Endodermal cell (in vitro differentiated cells): ENCODE measurements around the gene GALK2. TPM values are rescaled to one million over a fixed set of nuclear protein-coding genes. Genes with fewer than 3 reads are reported as not detected.
A peak's percentile ranks its signal among the peaks of the same experiment; 100 is the strongest.

Experiments used
- DNase-seq: peaks from one replicate; pipeline ENCODE4 v3.0.0-alpha.2; 2017
- H3K27ac ChIP-seq: 2 replicates; pipeline ENCODE4 v1.5.1; 2013; ENCODE audit warnings: mild to moderate bottlenecking, low read depth, low read length, moderate library complexity
- H3K27me3 ChIP-seq: 2 replicates; pipeline ENCODE4 v1.6.1; 2013; ENCODE audit warnings: mild to moderate bottlenecking, low read length, moderate library complexity; ENCODE audit not compliant: insufficient read depth, control insufficient read depth, poor library complexity, severe bottlenecking
- H3K36me3 ChIP-seq: 2 replicates; pipeline ENCODE4 v1.7.0; 2013; ENCODE audit warnings: mild to moderate bottlenecking, low read length, moderate library complexity; ENCODE audit not compliant: control insufficient read depth, insufficient read depth
- H3K4me1 ChIP-seq: one replicate; pipeline ENCODE4 v1.7.0; 2013; ENCODE audit warnings: low read length; ENCODE audit not compliant: control insufficient read depth, insufficient read depth
- H3K4me3 ChIP-seq: 2 replicates; pipeline ENCODE4 v1.5.1; 2013; ENCODE audit warnings: mild to moderate bottlenecking, low read length, moderate library complexity
- H3K9ac ChIP-seq: 2 replicates; pipeline ENCODE4 v1.6.1; 2013; ENCODE audit warnings: mild to moderate bottlenecking, low read length, moderate library complexity; ENCODE audit not compliant: poor library complexity, severe bottlenecking; ENCODE audit errors: extremely low read depth
- H3K9me3 ChIP-seq: 2 replicates; pipeline ENCODE4 v1.6.1; 2013; ENCODE audit warnings: mild to moderate bottlenecking, low read length, moderate library complexity; ENCODE audit not compliant: control insufficient read depth
- H3K27ac Mint-ChIP-seq: 2 replicates; pipeline ENCODE4 v1.8.0; 2020; ENCODE audit warnings: mixed read lengths
- H3K27me3 Mint-ChIP-seq: 2 replicates; pipeline ENCODE4 v1.8.0; 2021; ENCODE audit warnings: mild to moderate bottlenecking, mixed read lengths; ENCODE audit not compliant: insufficient read depth
- H3K36me3 Mint-ChIP-seq: 2 replicates; pipeline ENCODE4 v1.8.0; 2020; ENCODE audit warnings: low read depth, mixed read lengths
- H3K4me1 Mint-ChIP-seq: 2 replicates; pipeline ENCODE4 v1.8.0; 2020; ENCODE audit warnings: mixed read lengths
- H3K4me3 Mint-ChIP-seq: 2 replicates; pipeline ENCODE4 v1.8.0; 2020; ENCODE audit warnings: mild to moderate bottlenecking, moderate library complexity, mixed read lengths
- H3K9me3 Mint-ChIP-seq: 2 replicates; pipeline ENCODE4 v1.8.0; 2020; ENCODE audit warnings: mild to moderate bottlenecking, mixed read lengths
- WGBS, 2 experiments: methylation state at CpG; one replicate each; pipeline versions ENCODE4 v1.1.5 to v1.1.7; 2013; ENCODE audit warnings: missing lambda C conversion rate in 2 of 2, mixed read lengths in 1 of 2; ENCODE audit not compliant: insufficient coverage in 1 of 2, insufficient read length in 1 of 2; 5-methylcytosine and 5-hydroxymethylcytosine counted together
- total RNA-seq, 2 donors: library from RNA; stranded (reverse); fragmentation: NEBNext Ultra II Directional in 1 of 2; extraction: Animal tissue kit (Norgen Biotek cat#: 25700) in 1 of 2; gene quantifications; 2 replicates in 1 of 2; 3 replicates in 1 of 2; pipeline ENCODE4 v1.2.1, GENCODE V29; 2021
- TF ChIP-seq, protein P1 (sequence below): fragments of 200-600 bp; sonication (generic); conservative IDR thresholded peaks from 2 replicates; pipeline ENCODE4 v1.5.0; 2021; ENCODE audit warnings: antibody characterized with exemption, mild to moderate bottlenecking

GALK2 gene
- total RNA-seq, 2 donors from 2014 or later = 13.4 to 19.1 TPM

DNA sequence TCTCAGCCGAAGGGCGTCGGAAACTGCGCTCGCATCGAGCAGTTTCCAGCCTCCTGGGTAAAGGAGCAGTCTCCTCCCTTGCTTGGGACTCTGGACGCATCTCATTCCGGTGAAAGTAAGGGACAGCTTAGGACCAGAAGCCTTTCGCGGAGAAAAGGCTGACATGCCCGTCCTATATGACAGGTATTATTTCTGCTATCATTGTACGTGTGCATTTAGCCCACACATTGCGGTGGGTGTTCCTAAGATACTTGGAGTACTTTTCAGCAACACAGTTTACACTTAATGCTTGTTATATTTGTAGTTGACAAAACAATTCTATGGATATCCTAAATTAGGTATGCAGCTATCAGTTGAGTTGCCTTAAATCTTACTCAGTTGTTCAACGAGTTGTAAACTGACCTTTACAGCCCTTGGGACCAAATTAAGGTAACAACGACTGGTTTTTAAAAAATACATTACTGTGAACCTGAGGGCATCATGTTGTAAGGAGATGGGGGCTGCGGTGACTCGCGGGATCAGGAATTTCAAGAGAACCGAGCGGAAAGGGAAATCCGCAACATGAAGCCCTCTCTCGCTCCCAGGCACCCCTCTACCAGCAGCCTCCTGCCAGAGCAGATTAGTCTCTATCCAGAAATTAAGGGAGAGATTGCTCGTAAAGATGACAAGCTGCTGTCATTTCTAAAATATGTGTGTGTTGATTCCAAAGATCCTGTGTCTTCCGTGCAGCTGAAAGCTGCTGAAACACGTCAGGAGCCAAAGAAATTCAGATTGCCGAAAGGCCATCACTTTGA, 14.0 kb upstream of the GALK2 start:
- H3K36me3 ChIP-seq = no peaks in the 10 kb centered on the region
- peak overlapping the region; percentile 4 for H3K27ac ChIP-seq
- peak overlapping the region; percentile 99 for H3K4me3 ChIP-seq
- WGBS, 2 experiments = 3 to 6% methylated on average over 17 to 26 of the region's 26 CpGs
- Mint-ChIP-seq H3K36me3 (no peaks in the 10 kb centered on the region), H3K27ac (peak overlapping the region; percentile 98), H3K4me1 (peaks cover 14% of the 10 kb centered on the region), H3K27me3 (no peaks in the 10 kb centered on the region), H3K9me3 (no peaks in the 10 kb centered on the region), H3K4me3 (peak overlapping the region; percentile 99)
- H3K9me3 ChIP-seq = no peaks in the 10 kb centered on the region
- TF ChIP-seq, protein P1, sequence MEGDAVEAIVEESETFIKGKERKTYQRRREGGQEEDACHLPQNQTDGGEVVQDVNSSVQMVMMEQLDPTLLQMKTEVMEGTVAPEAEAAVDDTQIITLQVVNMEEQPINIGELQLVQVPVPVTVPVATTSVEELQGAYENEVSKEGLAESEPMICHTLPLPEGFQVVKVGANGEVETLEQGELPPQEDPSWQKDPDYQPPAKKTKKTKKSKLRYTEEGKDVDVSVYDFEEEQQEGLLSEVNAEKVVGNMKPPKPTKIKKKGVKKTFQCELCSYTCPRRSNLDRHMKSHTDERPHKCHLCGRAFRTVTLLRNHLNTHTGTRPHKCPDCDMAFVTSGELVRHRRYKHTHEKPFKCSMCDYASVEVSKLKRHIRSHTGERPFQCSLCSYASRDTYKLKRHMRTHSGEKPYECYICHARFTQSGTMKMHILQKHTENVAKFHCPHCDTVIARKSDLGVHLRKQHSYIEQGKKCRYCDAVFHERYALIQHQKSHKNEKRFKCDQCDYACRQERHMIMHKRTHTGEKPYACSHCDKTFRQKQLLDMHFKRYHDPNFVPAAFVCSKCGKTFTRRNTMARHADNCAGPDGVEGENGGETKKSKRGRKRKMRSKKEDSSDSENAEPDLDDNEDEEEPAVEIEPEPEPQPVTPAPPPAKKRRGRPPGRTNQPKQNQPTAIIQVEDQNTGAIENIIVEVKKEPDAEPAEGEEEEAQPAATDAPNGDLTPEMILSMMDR = no peak
- DNase-seq = peak; percentile 53
- H3K9ac ChIP-seq = peak overlapping the region; percentile 53
- no peaks in the 10 kb centered on the region for H3K4me1 ChIP-seq
- H3K27me3 ChIP-seq = no peaks in the 10 kb centered on the region

DNA sequence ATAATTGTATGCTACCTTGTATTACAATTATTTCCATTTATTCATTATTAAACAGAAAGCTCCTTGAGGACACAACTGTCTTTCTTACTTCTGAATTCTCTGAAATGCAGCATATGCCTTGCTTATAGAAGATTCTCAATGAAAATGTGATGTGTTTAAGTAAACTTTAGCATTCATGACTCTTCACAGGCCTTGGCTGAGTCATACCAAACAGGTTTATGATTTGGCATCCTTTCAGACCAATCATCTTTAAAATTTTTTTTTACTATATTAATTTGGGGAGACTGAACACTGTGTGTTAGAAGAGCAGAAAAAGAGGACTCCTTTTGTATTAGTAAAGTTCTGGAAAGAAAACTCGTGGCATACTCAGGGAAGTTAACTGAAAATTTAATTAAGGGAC, 6.4 kb upstream of the GALK2 start:
- no peak overlapping the region for H3K4me3 Mint-ChIP-seq

DNA sequence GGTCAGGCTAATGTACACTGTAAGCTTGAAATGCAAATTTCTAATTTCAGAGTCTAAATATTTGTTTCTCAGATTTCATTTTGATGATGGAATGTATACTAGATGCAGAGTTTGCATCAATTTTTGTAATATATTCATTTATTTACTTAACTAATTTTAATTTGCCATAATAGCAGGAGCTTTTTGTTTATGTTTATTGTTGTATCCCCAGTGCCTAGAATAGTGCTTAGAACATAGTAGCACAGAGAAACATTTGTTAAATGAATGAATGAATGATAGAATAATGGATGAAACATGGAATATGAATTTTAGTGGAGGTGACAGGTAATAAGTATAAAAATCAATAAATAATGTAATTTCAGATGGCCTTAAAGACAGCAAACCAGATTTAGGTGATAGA, 5.2 kb upstream of the GALK2 start:
- Mint-ChIP-seq H3K27ac (no peak overlapping the region), H3K4me3 (no peak overlapping the region), H3K27me3 (no peaks in the 10 kb centered on the region), H3K9me3 (no peaks in the 10 kb centered on the region), H3K4me1 (no peaks in the 10 kb centered on the region), H3K36me3 (peaks cover 17% of the 10 kb centered on the region)
- Histone ChIP-seq H3K4me3 (no peak overlapping the region), H3K27ac (no peak overlapping the region), H3K9me3 (no peaks in the 10 kb centered on the region), H3K36me3 (peaks cover 7% of the 10 kb centered on the region), H3K27me3 (no peaks in the 10 kb centered on the region), H3K9ac (no peak overlapping the region), H3K4me1 (no peaks in the 10 kb centered on the region)
- TF ChIP-seq, protein P1 = no peak
- DNase-seq = no peak

More for the DNA sequence above, 6.4 kb upstream of the GALK2 start:
- DNase-seq = no peak
- no peak overlapping the region for H3K27ac Mint-ChIP-seq
- TF ChIP-seq, protein P1 = no peak
- no peaks in the 10 kb centered on the region for H3K4me1 Mint-ChIP-seq
- Histone ChIP-seq H3K4me1 (no peaks in the 10 kb centered on the region), H3K27ac (no peak overlapping the region), H3K9ac (no peak overlapping the region), H3K27me3 (no peaks in the 10 kb centered on the region), H3K36me3 (peaks cover 7% of the 10 kb centered on the region), H3K9me3 (no peaks in the 10 kb centered on the region), H3K4me3 (no peak overlapping the region)
- H3K9me3 Mint-ChIP-seq = no peaks in the 10 kb centered on the region
- peaks cover 17% of the 10 kb centered on the region for H3K36me3 Mint-ChIP-seq
- 93% methylated on average over 1 of the region's 1 CpG; no CpG with 5 or more reads in 1 of the 2 experiments for WGBS, 2 experiments
- no peaks in the 10 kb centered on the region for H3K27me3 Mint-ChIP-seq
